ENCODE data around the gene XRN1. TPM values are rescaled to one million over a fixed set of nuclear protein-coding genes. Genes with fewer than 3 reads are reported as not detected.
"Not testable (repeated sequence)": the region's sequence is repeated elsewhere in the genome, so short reads cannot be mapped to it uniquely, and the experiment has no call there.

Gene XRN1
- total RNA-seq, 1 donor from 2014 or later = 63.0 TPM

- H3K9me3 Mint-ChIP-seq = no peaks in the 10 kb centered on the region
- CTCF ChIA-PET = no interaction called here
- no peak overlapping the region for H3K27ac Mint-ChIP-seq
- POLR2A ChIA-PET = no interaction called here
- no peak for ATAC-seq (ENCODE audit: low read depth)
- TF ChIP-seq CTCF (IDR thresholded peaks at IDR 0.05) = no peak
- peaks cover 48% of the 10 kb centered on the region for H3K36me3 Mint-ChIP-seq (ENCODE audit: low read depth)
- intact Hi-C loops (cut with micrococcal nuclease) = no loop called here
- H3K27me3 Mint-ChIP-seq = no peaks in the 10 kb centered on the region
- no peak for DNase-seq
- H3K4me1 Mint-ChIP-seq = no peaks in the 10 kb centered on the region
- H3K4me3 Mint-ChIP-seq = no peak overlapping the region
These were observed 81.4 kb downstream of the XRN1 start for GRCh38 chr3:142366434-142366833.

- ChIA-PET POLR2A (no interaction called here), CTCF (no interaction called here)
- Mint-ChIP-seq H3K9me3 (no peaks in the 10 kb centered on the region), H3K27me3 (no peaks in the 10 kb centered on the region), H3K36me3 (ENCODE audit: low read depth) (peaks cover 53% of the 10 kb centered on the region), H3K27ac (no peak overlapping the region), H3K4me3 (no peak overlapping the region), H3K4me1 (peaks cover 6% of the 10 kb centered on the region)
- DNase-seq (no peak), ATAC-seq (ENCODE audit: low read depth) (no peak)
- intact Hi-C loops (cut with micrococcal nuclease) = no loop called here
- no peak for TF ChIP-seq CTCF (IDR thresholded peaks at IDR 0.05)
These were observed 83.8 kb downstream of the XRN1 start for GRCh38 chr3:142363936-142364467.

- DNase-seq; H3K27me3 Mint-ChIP-seq; intact Hi-C loops (cut with micrococcal nuclease); H3K27ac Mint-ChIP-seq; H3K4me3 Mint-ChIP-seq; H3K4me1 Mint-ChIP-seq; ATAC-seq (ENCODE audit: low read depth); H3K9me3 Mint-ChIP-seq; CTCF ChIA-PET; POLR2A ChIA-PET: not testable (repeated sequence)
- peaks cover 52% of the 10 kb centered on the region for H3K36me3 Mint-ChIP-seq (ENCODE audit: low read depth)
These were observed 84.4 kb downstream of the XRN1 start for GRCh38 chr3:142363433-142363832.

GRCh38 chr3:142359367-142359766 is 88.5 kb downstream of the XRN1 start:
- DNase-seq = no peak
- ChIA-PET CTCF (no interaction called here), POLR2A (no interaction called here)
- H3K9me3 Mint-ChIP-seq = no peaks in the 10 kb centered on the region
- no peaks in the 10 kb centered on the region for H3K27me3 Mint-ChIP-seq
- H3K4me3 Mint-ChIP-seq = no peak overlapping the region
- no peak for TF ChIP-seq CTCF (IDR thresholded peaks at IDR 0.05)
- H3K4me1 Mint-ChIP-seq = peaks cover 18% of the 10 kb centered on the region
- intact Hi-C loops (cut with micrococcal nuclease) = no loop called here
- peaks cover 66% of the 10 kb centered on the region for H3K36me3 Mint-ChIP-seq (ENCODE audit: low read depth)
- no peak for ATAC-seq (ENCODE audit: low read depth)
- no peak overlapping the region for H3K27ac Mint-ChIP-seq

- Mint-ChIP-seq H3K27me3 (no peaks in the 10 kb centered on the region), H3K4me1 (peaks cover 18% of the 10 kb centered on the region), H3K27ac (peak overlapping the region; percentile 22), H3K4me3 (no peak overlapping the region), H3K9me3 (no peaks in the 10 kb centered on the region), H3K36me3 (ENCODE audit: low read depth) (peaks cover 70% of the 10 kb centered on the region)
- POLR2A ChIA-PET = no interaction called here
- no peak for DNase-seq
- intact Hi-C loops (cut with micrococcal nuclease) = no loop called here
- CTCF ChIA-PET = no interaction called here
- peak; percentile 45 for ATAC-seq (ENCODE audit: low read depth)
- no peak for TF ChIP-seq CTCF (IDR thresholded peaks at IDR 0.05)
These were observed 91.0 kb downstream of the XRN1 start for GRCh38 chr3:142356818-142357217.

GRCh38 chr3:142355692-142356091 is 92.1 kb downstream of the XRN1 start:
- ATAC-seq (ENCODE audit: low read depth) (no peak), DNase-seq (no peak)
- TF ChIP-seq CTCF (IDR thresholded peaks at IDR 0.05) = no peak
- CTCF ChIA-PET = no interaction called here
- H3K27ac Mint-ChIP-seq = no peak overlapping the region
- POLR2A ChIA-PET = no interaction called here
- peaks cover 18% of the 10 kb centered on the region for H3K4me1 Mint-ChIP-seq
- no peaks in the 10 kb centered on the region for H3K9me3 Mint-ChIP-seq
- H3K27me3 Mint-ChIP-seq = no peaks in the 10 kb centered on the region
- H3K4me3 Mint-ChIP-seq = no peak overlapping the region
- intact Hi-C loops (cut with micrococcal nuclease) = no loop called here
- peaks cover 62% of the 10 kb centered on the region for H3K36me3 Mint-ChIP-seq (ENCODE audit: low read depth)

Measured in activated B cell treated with CpG ODN at 0.5 μM for 24 hours (primary cell).